ENCODE measurements around the gene COMMD1.
A peak's percentile ranks its signal among the peaks of the same experiment; 100 is the strongest.
"Not testable (repeated sequence)": the region's sequence is repeated elsewhere in the genome, so short reads cannot be mapped to it uniquely, and the experiment has no call there.

Gene COMMD1

DNA sequence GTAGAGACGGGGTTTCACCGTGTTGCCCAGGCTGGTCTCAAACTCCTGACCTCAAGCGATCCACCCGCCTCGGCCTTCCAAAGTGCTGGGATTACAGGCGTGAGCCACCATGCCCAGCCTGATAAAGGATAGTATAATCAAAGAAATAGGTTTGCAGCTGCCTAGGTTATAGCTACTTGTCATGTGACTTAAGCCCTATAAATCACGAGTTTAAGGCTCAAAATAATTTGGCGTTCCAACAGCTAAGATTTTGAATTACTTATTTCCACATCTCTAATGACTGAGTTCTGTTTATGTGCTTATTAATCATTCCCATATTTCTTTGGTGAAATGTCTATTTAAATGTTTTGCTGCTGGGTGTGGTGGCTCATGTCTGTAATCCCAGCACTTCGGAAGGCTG, 49.4 kb downstream of the COMMD1 start:
- in situ Hi-C loops (cut with HindIII; ENCODE audit: low pct_ligation_motif_present, low pct_unique_long_range_greater_than_20kb, low sequenced_read_pairs) = not testable (repeated sequence)

DNA sequence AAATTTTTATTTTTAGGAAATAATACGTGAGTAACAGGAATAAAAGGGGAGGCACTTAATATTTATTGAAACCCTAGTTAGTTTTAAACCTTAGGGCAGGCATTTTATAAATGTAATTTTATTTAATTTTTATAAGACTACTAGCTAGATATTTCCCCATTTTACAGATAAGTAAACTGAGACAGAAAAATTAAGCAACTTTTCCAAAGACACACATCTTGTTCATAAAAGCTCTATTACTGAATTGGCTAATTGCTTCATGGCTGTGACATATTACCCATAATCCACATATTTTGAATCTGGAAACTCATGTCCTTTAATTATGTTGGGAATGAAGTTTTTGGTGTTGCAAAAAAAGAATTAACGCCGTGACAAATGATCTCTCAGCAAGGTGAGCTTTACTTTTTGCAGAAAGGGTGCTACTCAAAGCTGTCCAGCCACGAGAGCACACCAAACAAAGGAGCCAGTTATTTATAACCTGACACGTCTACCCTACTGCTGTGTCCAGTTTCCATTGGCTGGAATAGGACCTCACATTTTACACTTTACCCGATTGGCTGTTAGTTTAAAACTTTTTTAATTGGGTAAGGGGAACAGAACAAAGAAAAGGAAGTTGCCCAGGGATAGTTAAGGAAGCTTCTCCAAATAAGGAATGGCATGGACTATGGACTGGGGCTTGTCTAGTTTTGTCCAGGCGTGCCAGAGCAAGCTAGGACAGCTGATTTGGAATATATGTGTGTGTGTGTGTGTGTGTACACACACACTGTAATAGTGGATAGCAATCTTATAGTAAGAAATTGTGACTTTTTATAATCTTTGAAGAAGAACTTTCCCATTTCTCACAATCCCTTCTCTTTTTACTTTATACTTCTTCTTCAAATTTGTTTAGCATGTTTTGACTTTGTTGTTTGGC, 54.2 kb downstream of the COMMD1 start:
- no peak for DNase-seq
- in situ Hi-C loops (cut with HindIII; ENCODE audit: low pct_ligation_motif_present, low pct_unique_long_range_greater_than_20kb, low sequenced_read_pairs) = no loop called here

More for the DNA sequence above, 49.4 kb downstream of the COMMD1 start:
- DNase-seq = not testable (repeated sequence)

DNA sequence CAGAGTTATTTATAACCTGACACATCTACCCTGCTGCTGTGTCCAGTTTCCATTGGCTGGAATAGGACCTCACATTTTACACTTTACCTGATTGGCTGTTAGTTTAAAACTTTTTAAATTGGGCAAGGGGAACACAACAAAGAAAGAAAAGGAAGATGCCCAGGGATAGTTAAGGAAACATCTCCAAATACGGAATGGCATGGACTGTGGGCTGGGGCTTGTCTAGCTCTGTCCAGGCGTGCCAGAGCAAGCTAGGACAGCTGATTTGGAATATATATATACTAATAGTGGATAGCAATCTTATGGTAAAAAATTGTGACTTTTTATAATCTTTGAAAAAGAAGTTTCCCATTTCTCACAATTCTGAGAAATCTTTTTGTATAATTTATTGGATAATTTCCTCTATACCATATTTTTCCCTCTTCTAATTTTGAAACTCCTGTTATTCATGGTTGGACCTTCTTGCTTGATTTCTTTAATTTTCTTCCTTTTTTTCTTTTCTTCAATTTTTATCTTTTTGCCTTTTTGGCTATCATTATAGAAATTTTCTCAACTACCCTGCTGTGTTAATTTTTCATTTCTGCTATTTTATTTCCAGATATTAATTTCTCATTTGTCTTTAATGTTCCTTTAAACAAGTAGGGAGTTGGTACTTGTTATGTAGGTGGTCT, 55.9 kb downstream of the COMMD1 start:
- in situ Hi-C loops (cut with HindIII; ENCODE audit: low pct_ligation_motif_present, low pct_unique_long_range_greater_than_20kb, low sequenced_read_pairs) = no loop called here
- DNase-seq = no peak

DNA sequence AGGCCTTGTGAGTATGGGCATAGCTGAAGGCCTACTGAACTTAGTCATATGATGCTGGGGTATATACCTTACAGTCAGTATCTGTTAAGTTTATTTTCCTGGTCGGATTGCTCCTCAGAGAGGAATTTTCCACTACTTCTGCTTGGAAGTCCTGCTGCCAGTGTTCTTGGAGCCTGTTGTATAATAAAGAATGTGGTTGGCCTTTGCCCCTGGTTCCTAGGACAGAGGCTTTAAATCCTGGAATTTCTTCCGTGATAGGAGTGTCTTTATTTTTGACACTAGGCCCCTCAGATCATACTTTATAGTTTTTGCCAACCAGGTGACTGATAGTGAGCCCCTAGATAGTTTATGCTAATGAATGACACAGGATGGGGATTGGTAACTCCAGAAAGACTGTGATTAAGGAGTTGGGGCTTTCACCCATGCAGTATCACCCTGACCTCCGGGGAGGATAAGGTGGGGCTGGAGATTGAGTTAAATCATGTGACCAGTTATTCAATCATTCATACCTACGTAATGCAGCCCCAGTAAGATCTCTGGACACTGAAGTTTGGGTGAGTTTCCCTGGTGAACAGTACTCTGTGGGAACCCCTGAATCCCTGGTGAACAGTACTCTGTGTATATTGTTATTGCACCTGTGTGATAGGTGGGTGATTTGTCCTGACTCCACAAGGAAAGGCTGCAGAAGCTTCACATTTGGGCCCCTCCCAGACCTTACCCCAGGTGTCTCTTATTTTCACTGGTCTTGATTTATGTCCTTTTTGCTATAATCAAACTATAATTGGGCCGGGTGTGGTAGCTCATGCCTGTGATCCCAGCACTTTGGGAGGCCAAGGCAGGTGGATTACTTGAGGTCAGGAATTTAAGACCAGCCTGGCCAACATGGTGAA, 56.9 kb downstream of the COMMD1 start:
- no peak for DNase-seq
- in situ Hi-C loops (cut with HindIII; ENCODE audit: low pct_ligation_motif_present, low pct_unique_long_range_greater_than_20kb, low sequenced_read_pairs) = no loop called here

DNA sequence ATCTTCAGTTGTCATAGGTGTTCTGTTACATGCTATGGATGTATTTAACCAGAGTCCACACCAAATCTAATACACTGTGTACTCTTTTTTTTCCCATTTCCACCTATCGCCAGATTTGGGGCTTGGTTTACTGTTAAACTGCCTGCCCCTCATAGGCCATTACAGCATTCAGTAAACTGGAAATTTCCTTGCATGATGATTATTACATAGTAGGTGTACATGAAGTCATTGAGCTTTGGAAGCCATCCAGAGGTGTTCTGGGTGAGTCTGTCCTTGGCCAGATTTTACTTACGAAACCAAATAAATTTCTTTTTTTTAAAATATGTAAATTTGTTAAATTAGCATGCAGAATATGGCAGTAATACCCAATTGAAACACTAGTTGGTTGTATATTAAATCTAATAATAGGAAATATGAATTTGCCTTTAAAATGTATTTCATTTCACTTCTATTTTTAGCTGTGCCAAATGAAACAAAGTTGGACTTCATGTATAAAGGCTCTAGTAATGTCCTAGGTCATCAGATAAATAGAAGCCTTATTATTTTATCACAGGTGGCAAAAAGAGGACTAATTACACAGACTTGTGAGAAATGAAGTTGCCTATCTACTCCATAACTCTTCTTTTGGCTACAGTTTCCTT, 60.7 kb downstream of the COMMD1 start:
- in situ Hi-C loops (cut with HindIII; ENCODE audit: low pct_ligation_motif_present, low pct_unique_long_range_greater_than_20kb, low sequenced_read_pairs) = no loop called here
- DNase-seq = no peak

DNA sequence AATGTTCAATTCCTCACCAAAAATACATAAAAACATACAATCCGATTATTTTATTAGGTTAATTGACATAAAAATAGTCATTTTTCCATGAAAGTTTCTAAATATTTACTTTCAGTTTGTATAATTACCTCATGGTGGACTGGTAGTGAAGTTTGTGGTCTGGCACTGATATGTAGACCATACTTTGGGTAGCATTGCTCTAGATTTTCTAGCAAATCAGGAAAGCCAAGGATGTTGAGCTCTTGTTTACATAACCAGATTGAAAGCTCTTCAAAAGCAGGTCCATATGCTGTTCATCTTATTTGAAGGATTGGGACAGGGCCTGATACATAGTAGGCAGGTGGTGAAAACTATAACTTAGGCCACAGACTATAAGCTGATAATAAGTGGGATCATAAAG, 61.8 kb downstream of the COMMD1 start:
- DNase-seq = no peak
- in situ Hi-C loops (cut with HindIII; ENCODE audit: low pct_ligation_motif_present, low pct_unique_long_range_greater_than_20kb, low sequenced_read_pairs) = no loop called here

DNA sequence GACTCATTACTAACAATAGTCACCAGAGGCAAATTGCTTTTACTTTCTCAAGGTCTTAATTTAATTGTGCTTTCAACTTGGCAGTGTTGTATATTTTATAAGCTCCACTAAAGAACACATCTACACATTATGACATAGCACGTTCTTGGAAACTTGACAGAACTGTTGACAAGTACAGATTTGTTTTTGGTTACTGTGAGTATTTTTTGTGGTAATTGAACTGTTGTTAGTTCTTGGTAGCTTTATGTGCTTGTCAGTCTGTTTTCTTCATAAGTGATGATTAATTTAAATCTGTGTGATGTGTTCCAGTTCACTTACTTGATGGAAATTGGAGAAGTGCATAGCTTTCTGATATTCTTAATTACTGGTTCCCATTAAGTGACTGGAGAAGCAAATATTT, 63.9 kb downstream of the COMMD1 start:
- DNase-seq = no peak
- in situ Hi-C loops (cut with HindIII; ENCODE audit: low pct_ligation_motif_present, low pct_unique_long_range_greater_than_20kb, low sequenced_read_pairs) = no loop called here

DNA sequence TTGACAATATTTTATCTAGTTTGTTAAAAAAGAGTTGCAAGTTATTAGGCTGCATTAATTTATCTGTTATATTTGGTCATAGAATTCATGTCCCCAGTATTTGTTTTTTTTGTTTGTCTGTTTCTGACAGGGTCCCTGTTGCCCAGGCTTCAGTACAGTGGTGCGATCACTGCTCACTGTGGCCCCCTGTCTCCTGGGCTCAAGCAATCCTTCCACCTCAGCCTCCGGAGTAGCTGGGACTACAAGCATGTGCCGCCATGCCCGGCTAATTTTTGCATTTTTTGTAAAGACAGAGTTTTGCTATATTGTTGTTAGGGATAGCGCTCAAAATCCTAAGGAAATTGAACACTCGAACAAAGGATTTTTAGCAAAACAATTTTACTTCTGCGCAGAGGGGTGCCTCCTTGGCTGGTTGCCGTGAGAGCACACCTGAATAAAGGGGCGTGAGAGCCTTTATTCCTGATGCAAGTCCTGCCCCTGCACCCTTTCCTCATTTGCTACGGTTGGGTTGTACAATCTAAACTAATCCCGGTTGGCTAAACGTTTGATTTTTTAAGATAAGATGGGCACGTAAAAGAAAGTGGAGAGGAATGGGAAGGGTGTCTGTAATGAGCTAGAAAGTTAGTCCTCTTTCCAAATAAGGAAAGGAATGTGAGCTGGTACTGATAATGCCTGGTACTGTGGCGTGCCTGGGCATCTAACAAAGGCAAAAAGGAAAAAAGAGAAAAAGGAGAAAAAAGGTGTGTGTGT, 65.5 kb downstream of the COMMD1 start:
- in situ Hi-C loops (cut with HindIII; ENCODE audit: low pct_ligation_motif_present, low pct_unique_long_range_greater_than_20kb, low sequenced_read_pairs) = no loop called here
- DNase-seq = peak; percentile 70

DNA sequence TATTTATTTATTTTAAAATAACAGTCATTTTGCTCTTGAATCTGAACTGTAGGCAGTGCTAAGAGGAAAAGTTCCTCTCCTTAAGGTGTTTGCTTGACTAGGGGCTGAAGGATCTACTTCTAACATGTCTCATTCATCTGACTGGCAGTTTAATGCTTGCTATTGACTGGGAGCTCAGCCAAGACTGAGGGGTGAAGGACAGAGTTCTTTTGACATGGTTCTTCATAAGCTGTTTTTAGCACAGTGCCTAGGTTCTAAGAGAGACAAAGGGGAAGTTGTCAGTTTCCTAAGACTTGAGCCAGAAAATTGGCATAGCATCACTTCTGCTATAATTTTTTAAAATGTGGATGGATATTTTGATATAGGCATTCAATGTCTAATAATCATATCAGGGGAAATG, 73.0 kb downstream of the COMMD1 start:
- in situ Hi-C loops (cut with HindIII; ENCODE audit: low pct_ligation_motif_present, low pct_unique_long_range_greater_than_20kb, low sequenced_read_pairs) = no loop called here
- no peak for DNase-seq

DNA sequence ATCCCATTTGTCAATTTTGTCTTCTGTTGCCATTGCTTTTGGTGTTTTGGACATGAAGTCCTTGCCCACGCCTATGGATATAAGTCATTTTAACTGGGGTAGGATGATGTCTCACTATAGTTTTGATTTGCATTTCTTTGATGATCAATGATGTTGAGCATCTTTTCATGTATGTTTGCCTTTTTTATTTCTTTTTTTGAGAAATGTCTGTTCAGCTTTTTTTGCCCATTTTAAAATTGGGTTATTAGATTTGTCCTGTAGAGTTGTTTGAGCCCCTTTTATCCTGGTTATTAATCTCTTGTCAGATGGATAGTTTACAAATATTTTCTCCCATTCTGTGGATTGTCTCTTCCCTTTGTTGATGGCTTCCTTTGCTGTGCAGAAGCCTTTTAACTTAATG, 75.3 kb downstream of the COMMD1 start:
- DNase-seq = no peak
- in situ Hi-C loops (cut with HindIII; ENCODE audit: low pct_ligation_motif_present, low pct_unique_long_range_greater_than_20kb, low sequenced_read_pairs) = no loop called here

DNA sequence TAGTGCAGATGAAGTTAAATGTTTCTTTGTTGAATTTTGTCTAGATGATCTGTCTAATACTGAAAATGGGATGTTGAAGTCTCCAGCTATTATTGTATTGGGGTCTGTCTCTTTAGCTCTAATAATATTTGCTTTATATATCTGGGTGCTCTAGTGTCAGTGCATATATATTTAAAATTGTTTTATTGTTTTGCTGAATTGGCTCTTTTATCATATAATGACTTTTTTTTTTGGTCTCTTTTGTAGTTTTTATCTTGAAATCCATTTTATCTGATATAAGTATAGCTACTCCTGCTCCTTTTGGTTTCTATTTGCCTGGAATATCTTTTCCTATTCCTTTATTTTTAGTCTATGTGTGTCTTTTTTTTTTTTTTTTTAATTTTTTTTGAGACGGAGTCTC, 79.2 kb downstream of the COMMD1 start:
- DNase-seq = no peak
- in situ Hi-C loops (cut with HindIII; ENCODE audit: low pct_ligation_motif_present, low pct_unique_long_range_greater_than_20kb, low sequenced_read_pairs) = no loop called here

DNA sequence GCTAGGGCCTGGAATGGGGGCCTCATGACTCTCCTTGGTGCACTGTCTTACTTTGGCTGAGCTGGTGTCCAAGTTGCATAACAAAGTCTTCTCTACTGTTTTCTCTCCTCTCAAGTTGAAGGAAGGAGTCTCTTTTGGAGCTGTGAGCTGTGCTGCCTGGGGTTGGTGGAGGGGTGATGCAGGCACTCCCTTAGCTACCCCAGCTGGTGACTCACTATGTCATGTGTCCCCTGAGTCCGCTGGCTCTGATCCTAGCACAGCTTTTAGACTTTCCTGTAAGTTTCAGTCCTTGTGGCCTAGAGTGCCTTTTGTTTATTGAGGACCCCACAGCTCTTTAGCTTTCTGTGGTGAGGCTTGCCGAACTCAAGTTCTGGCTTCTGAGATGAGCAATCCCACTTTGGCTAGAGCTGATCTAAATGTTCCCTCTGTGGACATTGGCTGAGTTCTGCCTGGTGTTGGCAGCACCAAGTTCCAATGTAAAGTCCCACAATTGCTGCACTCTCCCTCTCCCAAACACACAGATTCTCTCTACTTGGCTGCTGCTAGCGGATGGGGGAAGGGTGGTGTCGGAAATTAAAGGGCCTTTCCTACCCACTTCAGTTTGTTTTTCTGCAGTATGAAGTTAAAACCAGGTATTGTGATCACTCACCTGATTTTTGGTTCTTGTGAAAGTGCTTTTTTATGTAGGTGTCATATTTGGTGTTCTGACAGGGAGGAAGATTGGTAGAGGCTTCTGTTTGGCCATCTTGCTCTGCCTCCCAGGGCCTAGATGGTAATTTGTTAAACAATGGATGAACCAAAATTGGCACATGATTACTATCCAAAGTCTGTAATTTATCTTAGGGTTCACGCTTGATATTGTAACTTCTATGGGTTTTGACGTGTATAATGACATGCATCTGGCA, 83.2 kb downstream of the COMMD1 start:
- in situ Hi-C loops (cut with HindIII; ENCODE audit: low pct_ligation_motif_present, low pct_unique_long_range_greater_than_20kb, low sequenced_read_pairs) = no loop called here
- DNase-seq = peak; percentile 27

DNA sequence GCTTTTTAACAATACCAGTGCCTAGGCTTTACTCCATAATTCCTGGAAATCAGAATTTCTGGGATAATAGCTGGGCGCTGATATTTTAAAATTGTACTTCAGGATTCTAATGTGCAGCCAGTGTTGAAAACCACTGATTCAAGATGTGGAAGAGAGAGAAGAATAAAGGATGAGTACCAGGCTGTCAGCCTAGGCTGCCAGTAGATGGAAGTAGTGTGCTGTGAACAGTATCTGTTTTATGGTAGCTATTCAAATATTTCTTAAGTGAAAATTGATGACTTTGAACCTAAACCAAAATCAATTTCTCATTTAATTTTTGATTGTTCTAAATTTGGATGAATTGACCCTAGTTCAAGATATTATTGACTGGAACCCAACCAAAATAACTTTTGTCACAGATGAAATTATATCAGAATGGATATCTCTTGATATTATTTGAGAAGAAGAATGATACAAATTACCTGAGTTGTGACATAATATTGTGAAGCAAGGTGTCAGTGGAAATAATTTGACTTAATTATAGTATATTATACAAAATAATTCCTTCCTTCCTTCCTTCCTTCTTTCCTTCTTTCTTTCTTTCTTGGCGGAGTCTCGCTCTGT, 88.0 kb downstream of the COMMD1 start:
- in situ Hi-C loops (cut with HindIII; ENCODE audit: low pct_ligation_motif_present, low pct_unique_long_range_greater_than_20kb, low sequenced_read_pairs) = no loop called here
- DNase-seq = peak; percentile 58

DNA sequence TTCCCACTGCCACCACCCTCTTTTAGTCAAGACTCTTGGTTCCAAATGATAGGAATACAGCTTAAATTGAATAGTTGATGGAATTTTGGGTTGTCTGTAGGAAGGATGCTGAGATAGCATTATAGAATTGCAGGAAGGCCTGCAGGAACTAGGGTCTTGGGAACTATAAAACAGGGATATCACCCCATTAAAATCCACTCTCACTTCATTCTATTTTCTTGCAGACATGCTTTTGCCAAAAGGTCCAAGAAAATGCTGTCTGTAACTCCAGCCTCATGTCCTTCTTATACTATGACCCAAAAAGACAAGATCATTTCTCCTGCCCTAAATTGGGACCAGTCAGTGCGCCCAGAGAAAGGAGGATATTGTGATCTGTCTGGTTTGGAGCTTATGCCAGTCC, 89.1 kb downstream of the COMMD1 start:
- no peak for DNase-seq
- in situ Hi-C loops (cut with HindIII; ENCODE audit: low pct_ligation_motif_present, low pct_unique_long_range_greater_than_20kb, low sequenced_read_pairs) = no loop called here

DNA sequence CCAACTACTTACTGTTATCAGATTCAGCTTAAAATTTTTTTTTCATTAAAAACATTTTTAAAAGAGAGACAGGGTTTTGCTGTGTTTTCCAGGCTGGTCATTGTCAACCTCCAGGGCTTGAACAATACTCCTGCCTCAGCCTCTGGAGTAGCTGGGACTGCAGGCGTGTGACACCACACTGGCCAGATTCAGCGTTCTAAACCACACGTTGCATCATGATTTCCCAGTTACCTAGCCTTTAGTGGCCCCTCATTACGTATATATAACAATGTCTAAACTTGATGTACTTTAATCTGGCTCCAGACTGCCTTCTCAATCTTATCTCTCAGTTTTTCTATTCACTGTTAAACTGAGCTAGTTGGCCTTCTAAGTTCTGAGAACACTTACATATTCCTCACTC, 89.6 kb downstream of the COMMD1 start:
- in situ Hi-C loops (cut with HindIII; ENCODE audit: low pct_ligation_motif_present, low pct_unique_long_range_greater_than_20kb, low sequenced_read_pairs) = no loop called here
- DNase-seq = no peak

DNA sequence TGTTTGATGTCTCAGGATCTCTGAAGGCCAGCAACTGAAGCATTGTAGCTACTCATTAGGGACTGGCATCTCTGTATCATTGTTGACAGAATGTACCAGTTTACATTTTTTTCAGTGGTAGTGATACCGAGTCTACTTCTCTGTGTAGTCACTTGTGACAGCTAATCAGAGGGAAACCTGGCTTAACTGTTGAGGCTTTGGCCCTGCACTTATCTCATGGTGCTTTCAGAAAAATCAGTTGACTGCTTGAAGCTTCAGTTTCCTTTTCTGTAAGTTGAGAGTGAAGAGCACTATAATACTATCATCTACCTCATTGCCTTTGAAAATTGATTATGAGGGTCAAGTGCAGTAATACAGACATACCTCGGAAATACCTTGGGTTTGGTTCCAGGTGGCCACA, 90.0 kb downstream of the COMMD1 start:
- in situ Hi-C loops (cut with HindIII; ENCODE audit: low pct_ligation_motif_present, low pct_unique_long_range_greater_than_20kb, low sequenced_read_pairs) = no loop called here
- no peak for DNase-seq

DNA sequence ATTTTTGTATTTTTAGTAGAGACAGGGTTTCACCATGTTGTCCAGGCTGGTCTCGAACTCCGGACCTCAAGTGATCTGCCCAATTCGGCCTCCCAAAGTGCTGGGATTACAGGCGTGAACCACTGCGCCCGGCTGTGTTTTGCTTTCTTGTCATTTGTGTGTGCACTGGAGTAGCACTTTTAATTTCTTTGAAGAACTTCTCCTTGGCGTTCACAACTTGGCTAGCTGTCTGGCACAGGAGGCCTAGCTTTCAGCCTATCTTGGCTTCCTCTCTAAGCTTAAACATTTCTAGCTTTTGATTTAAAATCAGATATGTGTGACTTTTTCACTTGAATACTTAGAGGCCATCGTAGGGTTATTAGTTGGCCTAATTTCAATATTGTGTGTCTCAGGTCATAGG, 93.0 kb downstream of the COMMD1 start:
- in situ Hi-C loops (cut with HindIII; ENCODE audit: low pct_ligation_motif_present, low pct_unique_long_range_greater_than_20kb, low sequenced_read_pairs) = no loop called here
- DNase-seq = no peak

Data from ACHN (cell line).